Nephron (organoid): ENCODE measurements around the gene C5orf22.

ENCODE experiments used
- H3K27ac Mint-ChIP-seq, 3 experiments: 2 replicates each; pipeline ENCODE4 v1.8.0; 2020; ENCODE audit warnings: mixed read lengths in 3 of 3, mild to moderate bottlenecking in 2 of 3, moderate library complexity in 1 of 3
- H3K27me3 Mint-ChIP-seq: 2 replicates; pipeline ENCODE4 v1.8.0; 2021; ENCODE audit warnings: low read depth, mild to moderate bottlenecking, moderate library complexity, mixed read lengths
- H3K36me3 Mint-ChIP-seq: 2 replicates; pipeline ENCODE4 v1.8.0; 2020; ENCODE audit warnings: low read depth, mixed read lengths
- H3K4me1 Mint-ChIP-seq: 2 replicates; pipeline ENCODE4 v1.8.0; 2020; ENCODE audit warnings: mixed read lengths
- H3K4me3 Mint-ChIP-seq, 3 experiments: 2 replicates each; pipeline ENCODE4 v1.8.0; 2020; ENCODE audit warnings: mild to moderate bottlenecking in 3 of 3, mixed read lengths in 3 of 3, moderate library complexity in 2 of 3
- H3K9me3 Mint-ChIP-seq: 2 replicates; pipeline ENCODE4 v1.8.0; 2020; ENCODE audit warnings: mixed read lengths
- TF ChIP-seq, protein P1 (sequence below), 3 experiments: fragments of 200-600 bp; sonication (generic); IDR thresholded peaks; one replicate each; pipeline ENCODE4 v1.5.0; 2021; ENCODE audit warnings: antibody characterized with exemption in 3 of 3; ENCODE audit not compliant: unreplicated experiment in 3 of 3

C5orf22 gene

DNA sequence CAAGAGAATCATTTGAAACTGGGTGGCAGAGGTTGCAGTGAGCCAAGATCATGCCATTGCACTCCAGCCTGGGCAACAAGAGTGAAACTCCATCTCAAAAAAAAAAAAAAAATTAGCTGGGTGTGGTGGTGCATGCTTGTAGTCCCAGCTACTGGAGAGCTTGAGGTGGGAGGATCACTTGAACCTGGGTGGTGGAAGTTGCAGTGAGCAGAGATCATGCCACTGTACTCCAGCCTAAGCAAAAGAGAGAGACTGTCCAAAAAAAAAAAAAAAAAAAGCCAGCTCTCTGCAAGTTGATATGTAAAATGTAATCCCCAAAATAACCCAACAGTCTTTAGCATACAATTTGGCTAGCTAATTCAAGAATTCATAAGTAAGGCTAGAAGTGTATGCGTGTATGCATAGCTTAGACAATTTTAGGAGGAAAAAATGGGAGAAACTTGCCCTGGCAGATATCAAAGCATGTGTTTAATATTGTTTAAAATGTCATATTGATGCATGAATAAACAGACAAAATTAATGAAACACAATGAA, 36.3 kb downstream of the C5orf22 start:
- Mint-ChIP-seq H3K27me3 (no peaks in the 10 kb centered on the region), H3K4me3 (no peak overlapping the region), H3K27ac (no peak overlapping the region), H3K9me3 (peaks cover 18% of the 10 kb centered on the region), H3K36me3 (peaks cover 6% of the 10 kb centered on the region), H3K4me1 (no peaks in the 10 kb centered on the region)
- TF ChIP-seq, protein P1, sequence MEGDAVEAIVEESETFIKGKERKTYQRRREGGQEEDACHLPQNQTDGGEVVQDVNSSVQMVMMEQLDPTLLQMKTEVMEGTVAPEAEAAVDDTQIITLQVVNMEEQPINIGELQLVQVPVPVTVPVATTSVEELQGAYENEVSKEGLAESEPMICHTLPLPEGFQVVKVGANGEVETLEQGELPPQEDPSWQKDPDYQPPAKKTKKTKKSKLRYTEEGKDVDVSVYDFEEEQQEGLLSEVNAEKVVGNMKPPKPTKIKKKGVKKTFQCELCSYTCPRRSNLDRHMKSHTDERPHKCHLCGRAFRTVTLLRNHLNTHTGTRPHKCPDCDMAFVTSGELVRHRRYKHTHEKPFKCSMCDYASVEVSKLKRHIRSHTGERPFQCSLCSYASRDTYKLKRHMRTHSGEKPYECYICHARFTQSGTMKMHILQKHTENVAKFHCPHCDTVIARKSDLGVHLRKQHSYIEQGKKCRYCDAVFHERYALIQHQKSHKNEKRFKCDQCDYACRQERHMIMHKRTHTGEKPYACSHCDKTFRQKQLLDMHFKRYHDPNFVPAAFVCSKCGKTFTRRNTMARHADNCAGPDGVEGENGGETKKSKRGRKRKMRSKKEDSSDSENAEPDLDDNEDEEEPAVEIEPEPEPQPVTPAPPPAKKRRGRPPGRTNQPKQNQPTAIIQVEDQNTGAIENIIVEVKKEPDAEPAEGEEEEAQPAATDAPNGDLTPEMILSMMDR (IDR thresholded peaks at IDR 0.05; ENCODE audit: unreplicated experiment in 3 of 3): no peak

DNA sequence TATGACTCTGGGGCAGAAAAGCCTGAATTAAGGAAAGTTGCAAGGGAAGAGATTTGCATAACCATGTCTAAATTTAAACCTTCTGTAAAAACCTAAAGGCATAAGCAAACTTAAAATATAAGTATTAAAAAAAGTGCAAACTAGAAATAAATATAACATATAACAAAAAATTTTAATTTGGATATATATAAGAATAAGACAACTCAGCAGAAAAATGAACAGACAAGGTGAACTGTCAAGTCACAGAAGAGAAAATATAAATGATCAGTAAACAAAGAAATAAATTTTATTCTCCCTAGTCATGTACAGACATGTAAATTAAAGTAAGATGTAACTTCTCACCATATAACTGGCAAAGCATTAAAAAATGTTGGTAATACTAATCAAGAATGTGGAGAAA, 37.0 kb downstream of the C5orf22 start:
- Mint-ChIP-seq H3K9me3 (peaks cover 16% of the 10 kb centered on the region), H3K4me1 (no peaks in the 10 kb centered on the region), H3K27me3 (no peaks in the 10 kb centered on the region), H3K36me3 (peaks cover 6% of the 10 kb centered on the region), H3K27ac (no peak overlapping the region), H3K4me3 (no peak overlapping the region)
- TF ChIP-seq, protein P1 (IDR thresholded peaks at IDR 0.05; ENCODE audit: unreplicated experiment in 3 of 3): no peak

- H3K36me3 Mint-ChIP-seq: no peaks in the 10 kb centered on the region
- TF ChIP-seq, protein P1 (IDR thresholded peaks at IDR 0.05; ENCODE audit: unreplicated experiment in 3 of 3): no peak
- H3K27ac Mint-ChIP-seq: no peak overlapping the region
- no peaks in the 10 kb centered on the region for H3K4me1 Mint-ChIP-seq
- no peak overlapping the region for H3K4me3 Mint-ChIP-seq
- H3K27me3 Mint-ChIP-seq: peaks cover 3% of the 10 kb centered on the region
- H3K9me3 Mint-ChIP-seq: no peaks in the 10 kb centered on the region
These were observed 41.5 kb downstream of the C5orf22 start for GRCh38 chr5:31573494-31574142.

DNA sequence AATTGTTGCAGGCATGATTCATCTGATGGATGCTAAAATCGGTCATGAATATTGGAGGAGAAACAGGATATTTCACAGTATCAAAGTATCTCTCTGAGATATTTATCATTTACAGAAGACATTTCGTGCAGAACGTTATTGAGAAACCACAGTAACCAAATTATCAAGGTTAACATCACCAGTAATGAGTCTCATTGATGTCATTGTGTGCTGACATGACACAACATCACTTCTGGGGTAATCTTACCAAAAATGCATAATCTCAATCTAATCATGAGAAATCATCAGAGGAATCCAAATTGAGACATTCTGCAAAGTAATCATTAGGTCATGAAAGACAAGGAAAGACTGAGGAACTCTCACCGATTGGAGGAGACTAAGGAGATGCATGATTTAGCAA, 42.7 kb downstream of the C5orf22 start:
- H3K9me3 Mint-ChIP-seq: no peaks in the 10 kb centered on the region
- no peaks in the 10 kb centered on the region for H3K36me3 Mint-ChIP-seq
- TF ChIP-seq, protein P1 (IDR thresholded peaks at IDR 0.05; ENCODE audit: unreplicated experiment in 3 of 3): no peak
- H3K4me1 Mint-ChIP-seq: no peaks in the 10 kb centered on the region
- H3K4me3 Mint-ChIP-seq: no peak overlapping the region
- no peak overlapping the region for H3K27ac Mint-ChIP-seq
- H3K27me3 Mint-ChIP-seq: peaks cover 3% of the 10 kb centered on the region

- Mint-ChIP-seq H3K36me3 (no peaks in the 10 kb centered on the region), H3K27me3 (peaks cover 8% of the 10 kb centered on the region), H3K4me3 (no peak overlapping the region), H3K9me3 (peaks cover under 1% of the 10 kb centered on the region), H3K27ac (no peak overlapping the region), H3K4me1 (no peaks in the 10 kb centered on the region)
- TF ChIP-seq, protein P1 (IDR thresholded peaks at IDR 0.05; ENCODE audit: unreplicated experiment in 3 of 3): no peak
These were observed 45.3 kb downstream of the C5orf22 start for GRCh38 chr5:31577438-31577837.

DNA sequence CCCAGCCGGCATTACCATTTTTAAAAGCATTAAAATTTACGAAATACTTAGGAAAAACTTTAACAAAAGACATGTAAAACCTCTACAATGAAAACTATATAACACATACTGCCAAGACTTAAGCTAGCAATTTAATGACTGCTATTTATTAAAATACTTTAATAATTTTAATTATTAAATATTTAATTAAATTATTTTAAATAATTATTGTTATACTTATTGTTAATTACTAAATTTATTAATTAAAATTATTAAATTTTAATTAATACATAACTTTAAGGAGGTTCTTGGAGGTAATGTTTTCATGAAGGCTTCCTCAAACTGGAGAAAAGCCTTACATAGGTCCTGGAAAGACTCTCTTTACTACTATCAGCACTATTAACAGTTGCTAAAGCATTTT, 47.5 kb downstream of the C5orf22 start:
- Mint-ChIP-seq H3K27ac (no peak overlapping the region), H3K4me1 (no peaks in the 10 kb centered on the region), H3K9me3 (peaks cover 6% of the 10 kb centered on the region), H3K4me3 (no peak overlapping the region), H3K27me3 (peaks cover 8% of the 10 kb centered on the region), H3K36me3 (no peaks in the 10 kb centered on the region)
- TF ChIP-seq, protein P1 (IDR thresholded peaks at IDR 0.05; ENCODE audit: unreplicated experiment in 3 of 3): no peak
